ENCODE results near the gene CCDC97.

The CCDC97 gene

DNA sequence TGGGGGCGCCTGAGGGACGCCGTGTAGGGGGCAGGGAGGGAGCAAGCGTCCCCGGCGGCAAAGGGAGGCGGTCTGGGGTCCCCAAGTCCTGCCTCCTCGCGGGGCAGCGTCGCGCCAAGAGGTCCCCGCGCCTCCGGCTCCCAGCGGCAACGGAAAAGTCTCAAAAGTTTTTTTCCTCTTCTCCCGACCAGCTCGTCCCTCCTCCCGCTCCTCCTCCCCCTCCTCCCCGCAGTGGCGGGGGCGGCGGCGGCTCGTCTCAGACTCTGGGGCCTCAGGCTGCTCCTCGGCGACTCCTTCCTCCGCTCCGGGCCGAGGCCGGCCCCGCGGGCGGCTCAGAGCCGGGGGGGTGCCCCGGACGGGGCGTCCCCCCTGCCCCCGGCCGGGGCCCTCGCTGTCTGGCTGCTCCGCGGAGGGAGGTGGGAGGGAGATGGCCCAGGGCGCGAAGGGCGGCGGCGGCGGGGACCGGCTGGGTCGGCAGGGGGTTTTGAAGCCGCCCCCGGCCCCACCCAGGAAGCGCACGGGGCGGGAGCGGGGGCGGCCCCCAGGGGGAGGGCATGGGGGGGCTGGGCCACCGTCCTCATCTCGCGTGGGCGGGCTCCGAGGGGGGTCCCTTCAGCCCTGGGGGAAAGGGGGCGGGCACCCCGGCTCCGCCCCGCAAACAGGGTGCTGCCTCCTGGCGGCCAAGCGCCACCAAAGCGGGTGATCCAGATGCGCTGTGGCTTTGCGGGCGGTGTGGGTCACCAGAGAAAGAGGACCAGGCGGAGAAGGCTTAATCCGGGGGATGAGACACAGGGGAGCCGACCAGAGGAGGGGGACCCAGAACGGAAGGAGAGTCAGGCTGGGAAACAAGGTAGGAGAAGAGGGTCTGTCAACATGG, 43.7 kb downstream of the CCDC97 start, which contains the start of gene TGFB1:
TGFB1 (minus strand) TSS at position 457 of the 877 bp plus-strand sequence. CDS start 878 bp downstream, outside the sequence.
- TF ChIP-seq, protein P1, sequence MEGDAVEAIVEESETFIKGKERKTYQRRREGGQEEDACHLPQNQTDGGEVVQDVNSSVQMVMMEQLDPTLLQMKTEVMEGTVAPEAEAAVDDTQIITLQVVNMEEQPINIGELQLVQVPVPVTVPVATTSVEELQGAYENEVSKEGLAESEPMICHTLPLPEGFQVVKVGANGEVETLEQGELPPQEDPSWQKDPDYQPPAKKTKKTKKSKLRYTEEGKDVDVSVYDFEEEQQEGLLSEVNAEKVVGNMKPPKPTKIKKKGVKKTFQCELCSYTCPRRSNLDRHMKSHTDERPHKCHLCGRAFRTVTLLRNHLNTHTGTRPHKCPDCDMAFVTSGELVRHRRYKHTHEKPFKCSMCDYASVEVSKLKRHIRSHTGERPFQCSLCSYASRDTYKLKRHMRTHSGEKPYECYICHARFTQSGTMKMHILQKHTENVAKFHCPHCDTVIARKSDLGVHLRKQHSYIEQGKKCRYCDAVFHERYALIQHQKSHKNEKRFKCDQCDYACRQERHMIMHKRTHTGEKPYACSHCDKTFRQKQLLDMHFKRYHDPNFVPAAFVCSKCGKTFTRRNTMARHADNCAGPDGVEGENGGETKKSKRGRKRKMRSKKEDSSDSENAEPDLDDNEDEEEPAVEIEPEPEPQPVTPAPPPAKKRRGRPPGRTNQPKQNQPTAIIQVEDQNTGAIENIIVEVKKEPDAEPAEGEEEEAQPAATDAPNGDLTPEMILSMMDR (IDR thresholded peaks at IDR 0.05): peak; percentile 97
- Histone ChIP-seq H3K4me3 (ENCODE audit: low read depth in 1 of 2, low read length in 1 of 2) (peak within 1 kb of the TSS; percentile 98 to 100), H3K27me3 (no peaks in the 10 kb centered on the region), H3K27ac (peak within 1 kb of the TSS; percentile 98), H3K9me3 (no peaks in the 10 kb centered on the region), H3K36me3 (peaks cover 19% of the 10 kb centered on the region), H3K4me1 (ENCODE audit: control insufficient read depth in 1 of 2, insufficient read depth in 1 of 2, low read depth in 1 of 2, low read length in 1 of 2) (peaks cover 72 to 78% of the 10 kb centered on the region in 2 experiments)

DNA sequence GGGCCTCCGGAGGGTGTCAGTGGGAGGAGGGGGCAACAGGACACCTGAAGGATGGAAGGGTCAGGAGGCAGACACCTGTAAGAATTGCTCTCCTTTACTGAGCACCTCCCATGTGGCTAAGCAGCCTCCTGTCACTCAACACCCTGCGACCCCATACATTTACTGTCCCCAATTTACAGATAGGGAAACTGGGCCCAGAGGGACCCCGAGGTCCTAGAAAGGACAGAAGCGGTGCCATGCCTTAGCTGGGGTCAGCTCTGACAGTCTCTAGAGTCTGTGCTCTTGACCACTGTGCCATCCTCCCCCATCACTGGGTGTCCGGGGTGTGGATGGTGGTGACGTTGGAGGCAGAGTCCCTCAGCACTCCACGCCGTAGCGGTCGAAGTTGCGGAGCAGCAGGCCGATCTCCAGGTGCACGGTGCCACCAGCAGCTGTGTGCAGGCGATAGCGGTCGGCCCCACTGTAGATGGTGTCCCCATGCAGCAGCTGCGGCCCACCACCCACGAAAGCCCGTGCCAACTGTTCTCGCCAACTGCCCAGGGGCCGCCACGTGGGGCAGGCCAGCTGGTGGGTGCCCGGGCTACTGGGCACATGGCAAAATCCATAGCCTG, 44.5 kb downstream of the CCDC97 start:
- Histone ChIP-seq H3K27me3 (no peaks in the 10 kb centered on the region), H3K4me3 (ENCODE audit: low read depth in 1 of 2, low read length in 1 of 2) (peak overlapping the region; percentile 98 to 100), H3K27ac (peak overlapping the region; percentile 98), H3K36me3 (peaks cover 19% of the 10 kb centered on the region), H3K9me3 (no peaks in the 10 kb centered on the region), H3K4me1 (ENCODE audit: control insufficient read depth in 1 of 2, insufficient read depth in 1 of 2, low read depth in 1 of 2, low read length in 1 of 2) (peaks cover 64 to 71% of the 10 kb centered on the region in 2 experiments)
- TF ChIP-seq, protein P1 (IDR thresholded peaks at IDR 0.05): no peak

DNA sequence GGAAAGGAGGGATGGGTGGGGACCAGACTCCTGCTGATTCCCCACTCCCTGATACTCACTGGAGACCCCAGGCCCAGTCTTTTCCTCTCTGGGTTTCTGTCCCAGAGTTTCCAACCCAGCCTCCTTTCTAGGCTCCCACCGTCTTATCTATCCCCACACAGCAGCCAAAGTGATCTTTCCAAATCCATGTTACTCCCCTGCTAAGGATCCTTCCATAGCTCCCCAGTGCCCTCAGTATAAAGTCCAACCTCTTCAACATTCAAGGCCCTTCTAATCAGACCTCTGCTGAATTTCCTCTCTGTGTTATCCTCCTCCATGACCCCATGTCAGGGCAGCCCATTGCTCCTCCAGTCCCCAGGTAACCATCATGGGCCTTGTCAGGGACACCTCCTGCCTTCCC, 45.1 kb downstream of the CCDC97 start:
- H3K4me1 ChIP-seq (ENCODE audit: control insufficient read depth in 1 of 2, insufficient read depth in 1 of 2, low read depth in 1 of 2, low read length in 1 of 2): peaks cover 58 to 65% of the 10 kb centered on the region in 2 experiments
- peak overlapping the region in 1 of 2 experiments; percentile 98 for H3K4me3 ChIP-seq (ENCODE audit: low read depth in 1 of 2, low read length in 1 of 2)
- peaks cover 19% of the 10 kb centered on the region for H3K36me3 ChIP-seq
- H3K27me3 ChIP-seq: no peaks in the 10 kb centered on the region
- peak overlapping the region; percentile 98 for H3K27ac ChIP-seq
- TF ChIP-seq, protein P1 (IDR thresholded peaks at IDR 0.05): no peak
- no peaks in the 10 kb centered on the region for H3K9me3 ChIP-seq

DNA sequence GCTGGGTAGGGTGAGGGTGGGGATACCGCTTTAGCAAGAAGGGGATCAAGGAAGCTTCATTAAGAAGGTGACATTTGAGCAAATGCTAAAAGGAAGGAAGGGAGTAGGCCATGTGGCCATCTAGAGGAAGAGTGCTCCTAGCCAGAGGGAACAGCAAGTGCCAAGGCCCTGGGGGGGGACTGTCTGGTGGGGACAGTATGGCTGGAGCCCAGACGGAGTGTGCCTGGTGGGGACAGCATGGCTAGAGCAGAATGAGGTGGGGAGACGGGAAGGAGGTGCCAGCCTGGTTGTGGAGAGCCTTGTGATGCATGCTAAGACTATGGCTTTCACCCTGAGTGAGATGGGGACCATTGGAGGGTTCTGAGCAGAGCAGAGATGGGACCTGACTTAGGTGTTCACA, 45.8 kb downstream of the CCDC97 start:
- TF ChIP-seq, protein P1 (IDR thresholded peaks at IDR 0.05): no peak
- H3K4me1 ChIP-seq (ENCODE audit: control insufficient read depth in 1 of 2, insufficient read depth in 1 of 2, low read depth in 1 of 2, low read length in 1 of 2): peaks cover 51 to 57% of the 10 kb centered on the region in 2 experiments
- H3K4me3 ChIP-seq (ENCODE audit: low read depth in 1 of 2, low read length in 1 of 2): peak overlapping the region in 1 of 2 experiments; percentile 21
- H3K27me3 ChIP-seq: no peaks in the 10 kb centered on the region
- H3K9me3 ChIP-seq: no peaks in the 10 kb centered on the region
- H3K36me3 ChIP-seq: peaks cover 19% of the 10 kb centered on the region
- H3K27ac ChIP-seq: peak overlapping the region; percentile 98

DNA sequence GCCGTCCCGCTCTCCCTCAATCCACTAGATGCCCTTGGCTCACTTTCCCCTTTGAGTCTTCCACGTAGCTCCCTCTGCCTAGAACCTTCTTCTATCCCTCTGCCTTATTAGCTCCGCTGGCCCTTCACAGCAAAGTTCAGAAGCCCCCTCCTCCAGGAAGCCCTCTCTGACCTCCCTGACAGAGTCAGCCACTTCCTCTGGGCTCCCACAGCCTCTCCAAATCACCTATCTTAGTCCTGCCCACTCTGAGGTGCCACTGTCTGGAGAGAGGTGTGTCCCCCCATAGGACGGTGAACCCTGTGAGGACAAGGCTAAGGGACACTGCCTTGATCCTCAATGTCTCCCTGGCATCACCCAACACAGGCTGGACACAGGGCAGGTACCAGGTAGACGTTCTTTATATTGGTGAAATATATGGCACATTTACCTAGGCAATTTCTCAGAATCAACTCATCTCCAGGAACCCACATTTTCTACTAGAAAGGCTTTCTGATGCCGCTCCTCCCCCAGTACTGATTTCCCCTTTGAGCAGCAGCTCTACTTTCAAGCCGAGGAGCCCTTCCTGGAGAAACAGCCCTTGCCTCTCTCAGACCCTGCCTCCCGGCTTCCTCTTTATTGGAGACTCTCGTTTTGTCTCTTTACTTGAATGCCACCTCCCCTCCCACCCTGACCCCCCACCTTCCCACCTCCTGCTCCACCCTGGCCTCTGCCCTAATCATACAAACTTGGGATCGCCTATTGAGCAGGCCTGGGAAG, 47.2 kb downstream of the CCDC97 start:
- H3K4me1 ChIP-seq (ENCODE audit: control insufficient read depth in 1 of 2, insufficient read depth in 1 of 2, low read depth in 1 of 2, low read length in 1 of 2): peaks cover 52 to 54% of the 10 kb centered on the region in 2 experiments
- H3K27ac ChIP-seq: peak overlapping the region; percentile 98
- no peaks in the 10 kb centered on the region for H3K27me3 ChIP-seq
- H3K36me3 ChIP-seq: peaks cover 19% of the 10 kb centered on the region
- peak overlapping the region; percentile 17 to 21 for H3K4me3 ChIP-seq (ENCODE audit: low read depth in 1 of 2, low read length in 1 of 2)
- TF ChIP-seq, protein P1 (IDR thresholded peaks at IDR 0.05): no peak
- H3K9me3 ChIP-seq: no peaks in the 10 kb centered on the region
